MCF 10A (cell line): Measurements from ENCODE around the gene KCNIP2. TPM values are rescaled to one million over a fixed set of nuclear protein-coding genes. Genes with fewer than 3 reads are reported as not detected.

Experiments
- BruUV-seq: library from RNA; stranded (reverse); fragments of 400-500 nt; replicated peaks from 2 replicates; lab custom pipeline; 2021; lab: Mats Ljungman, UMichigan
- CTCF ChIA-PET: fragments of 300-600 bp; sonication (Branson Sonifier 250); formaldehyde crosslinking; extraction: SDS; loops from one replicate; lab custom pipeline; 2021; ENCODE audit warnings: antibody characterized with exemption, inconsistent platforms; lab: Yijun Ruan, JAX
- POLR2A ChIA-PET: fragments of 300-600, 350-650 bp; sonication (Branson Sonifier 250); formaldehyde crosslinking; extraction: SDS; loops from one replicate; lab custom pipeline; 2020; ENCODE audit warnings: antibody characterized with exemption, inconsistent platforms; lab: Yijun Ruan, JAX
- DNase-seq: peaks from one replicate; pipeline ENCODE4 v3.0.0-alpha.2; 2018; ENCODE audit not compliant: unreplicated experiment
- H3K27ac Mint-ChIP-seq: one replicate; pipeline ENCODE4 v1.8.0; 2022; ENCODE audit warnings: mild to moderate bottlenecking, low read depth, mixed read lengths; ENCODE audit not compliant: unreplicated experiment
- H3K27me3 Mint-ChIP-seq: one replicate; pipeline ENCODE4 v1.8.0; 2022; ENCODE audit warnings: mixed read lengths; ENCODE audit not compliant: insufficient read depth, unreplicated experiment
- H3K36me3 Mint-ChIP-seq: one replicate; pipeline ENCODE4 v1.8.0; 2022; ENCODE audit warnings: mild to moderate bottlenecking, moderate library complexity, mixed read lengths; ENCODE audit not compliant: insufficient read depth, unreplicated experiment
- H3K4me1 Mint-ChIP-seq: one replicate; pipeline ENCODE4 v1.8.0; 2022; ENCODE audit warnings: mixed read lengths; ENCODE audit not compliant: insufficient read depth, unreplicated experiment
- H3K4me3 Mint-ChIP-seq: one replicate; pipeline ENCODE4 v1.8.0; 2022; ENCODE audit warnings: mild to moderate bottlenecking, moderate library complexity, mixed read lengths; ENCODE audit not compliant: unreplicated experiment
- H3K9me3 Mint-ChIP-seq: one replicate; pipeline ENCODE4 v1.8.0; 2022; ENCODE audit warnings: mixed read lengths; ENCODE audit not compliant: unreplicated experiment
- intact Hi-C: fragments of 100-400 bp; cut with micrococcal nuclease; formaldehyde crosslinking; loops from 2 replicates; pipeline ENCODE4 v1.14.1; 2022
- total RNA-seq: library from RNA; stranded (reverse); gene quantifications from 2 replicates; pipeline ENCODE4 v1.2.3, GENCODE V29; 2022
- TF ChIP-seq, protein P1 (sequence below): fragments of 200-600 bp; IDR thresholded peaks from one replicate; pipeline ENCODE4 v1.8.0; 2022; ENCODE audit warnings: antibody characterized with exemption, mild to moderate bottlenecking; ENCODE audit not compliant: unreplicated experiment

Gene KCNIP2
- total RNA-seq, 1 experiment from 2014 or later: 2.1 TPM

DNA sequence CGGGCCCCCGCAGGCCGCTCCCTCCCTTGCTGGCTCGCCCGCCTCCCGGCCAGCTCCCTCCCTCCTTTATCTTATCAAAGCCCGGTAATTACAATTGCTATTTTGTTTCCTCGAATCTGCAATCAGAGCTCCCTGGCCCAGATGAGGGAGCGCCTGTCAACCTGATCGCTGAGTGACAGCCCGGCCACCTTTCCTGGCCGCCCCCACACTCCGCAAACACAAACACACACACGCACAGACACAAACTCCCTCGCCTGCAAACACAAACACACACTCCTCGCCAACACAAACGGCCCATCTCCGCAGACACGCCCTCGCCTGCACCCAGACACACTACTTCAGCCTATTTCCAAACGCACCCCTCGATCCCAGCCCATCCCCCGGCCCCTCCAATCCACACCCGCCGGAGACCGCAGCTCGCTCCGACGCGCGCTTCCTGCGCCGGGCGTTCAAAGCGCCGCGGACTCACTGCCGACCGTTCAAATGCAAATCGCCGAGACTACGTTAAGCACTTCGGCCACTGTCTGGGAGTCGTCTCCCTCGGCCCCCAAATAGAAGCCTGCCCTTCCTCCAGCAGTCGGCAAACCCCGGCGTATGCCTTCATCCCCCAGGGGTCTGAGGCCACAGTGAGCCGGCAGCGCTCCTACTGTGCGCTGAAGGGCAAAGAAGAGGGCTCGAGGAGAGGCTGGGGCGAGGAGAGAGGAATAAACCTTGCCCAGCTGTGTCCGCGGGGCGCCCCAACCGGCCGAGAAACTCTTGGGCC is 64.6 kb downstream of the KCNIP2 start:
- Mint-ChIP-seq H3K27ac (peak overlapping the region; percentile 65), H3K27me3 (peaks cover 11% of the 10 kb centered on the region), H3K9me3 (no peaks in the 10 kb centered on the region), H3K4me3 (no peak overlapping the region), H3K36me3 (peaks cover 24% of the 10 kb centered on the region), H3K4me1 (peaks cover 18% of the 10 kb centered on the region)
- BruUV-seq: no TSS peak
- intact Hi-C loops: no loop called here
- TF ChIP-seq, protein P1, sequence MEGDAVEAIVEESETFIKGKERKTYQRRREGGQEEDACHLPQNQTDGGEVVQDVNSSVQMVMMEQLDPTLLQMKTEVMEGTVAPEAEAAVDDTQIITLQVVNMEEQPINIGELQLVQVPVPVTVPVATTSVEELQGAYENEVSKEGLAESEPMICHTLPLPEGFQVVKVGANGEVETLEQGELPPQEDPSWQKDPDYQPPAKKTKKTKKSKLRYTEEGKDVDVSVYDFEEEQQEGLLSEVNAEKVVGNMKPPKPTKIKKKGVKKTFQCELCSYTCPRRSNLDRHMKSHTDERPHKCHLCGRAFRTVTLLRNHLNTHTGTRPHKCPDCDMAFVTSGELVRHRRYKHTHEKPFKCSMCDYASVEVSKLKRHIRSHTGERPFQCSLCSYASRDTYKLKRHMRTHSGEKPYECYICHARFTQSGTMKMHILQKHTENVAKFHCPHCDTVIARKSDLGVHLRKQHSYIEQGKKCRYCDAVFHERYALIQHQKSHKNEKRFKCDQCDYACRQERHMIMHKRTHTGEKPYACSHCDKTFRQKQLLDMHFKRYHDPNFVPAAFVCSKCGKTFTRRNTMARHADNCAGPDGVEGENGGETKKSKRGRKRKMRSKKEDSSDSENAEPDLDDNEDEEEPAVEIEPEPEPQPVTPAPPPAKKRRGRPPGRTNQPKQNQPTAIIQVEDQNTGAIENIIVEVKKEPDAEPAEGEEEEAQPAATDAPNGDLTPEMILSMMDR: no peak
- POLR2A ChIA-PET: no interaction called here
- DNase-seq: no peak
- CTCF ChIA-PET: interaction anchor here (0.8 to 1.1 kb wide), 2 partner anchors 10 to 176 kb away, joined by 3 read pairs; no protein-coding TSS in a partner anchor

DNA sequence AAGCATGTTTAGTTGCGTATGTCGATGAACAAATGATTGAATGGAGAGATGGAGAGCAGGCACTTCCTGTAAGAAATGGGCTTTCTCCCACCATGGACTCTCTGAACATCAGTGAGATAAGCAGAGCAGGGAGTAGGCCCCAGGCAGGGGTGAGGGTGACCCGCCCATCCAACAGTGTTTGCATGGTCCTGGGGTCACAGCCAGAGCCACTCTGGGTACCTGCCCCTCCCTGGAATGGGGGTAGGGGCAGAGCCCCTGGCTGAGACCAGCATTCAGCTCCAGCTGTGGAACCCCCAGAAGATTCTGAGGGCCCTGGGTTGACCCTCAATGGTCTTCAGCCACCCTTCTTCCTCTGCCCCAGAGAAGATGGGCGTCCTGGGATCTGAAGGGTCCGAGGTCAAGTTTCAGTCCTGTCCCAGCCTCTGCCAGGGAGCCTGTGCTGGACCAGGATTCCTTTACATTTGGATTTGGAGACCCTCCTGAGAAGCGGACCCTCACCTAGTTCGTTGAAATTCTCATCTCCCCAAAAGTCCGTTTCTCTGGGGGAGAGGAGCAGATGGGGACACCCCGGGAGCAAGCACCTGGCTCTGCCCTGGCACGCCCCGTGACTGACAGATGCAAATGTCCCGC is 65.3 kb downstream of the KCNIP2 start:
- intact Hi-C loops: no loop called here
- CTCF ChIA-PET: interaction anchor here (0.8 to 1.1 kb wide), 2 partner anchors 9 to 176 kb away, joined by 3 read pairs; no protein-coding TSS in a partner anchor

DNA sequence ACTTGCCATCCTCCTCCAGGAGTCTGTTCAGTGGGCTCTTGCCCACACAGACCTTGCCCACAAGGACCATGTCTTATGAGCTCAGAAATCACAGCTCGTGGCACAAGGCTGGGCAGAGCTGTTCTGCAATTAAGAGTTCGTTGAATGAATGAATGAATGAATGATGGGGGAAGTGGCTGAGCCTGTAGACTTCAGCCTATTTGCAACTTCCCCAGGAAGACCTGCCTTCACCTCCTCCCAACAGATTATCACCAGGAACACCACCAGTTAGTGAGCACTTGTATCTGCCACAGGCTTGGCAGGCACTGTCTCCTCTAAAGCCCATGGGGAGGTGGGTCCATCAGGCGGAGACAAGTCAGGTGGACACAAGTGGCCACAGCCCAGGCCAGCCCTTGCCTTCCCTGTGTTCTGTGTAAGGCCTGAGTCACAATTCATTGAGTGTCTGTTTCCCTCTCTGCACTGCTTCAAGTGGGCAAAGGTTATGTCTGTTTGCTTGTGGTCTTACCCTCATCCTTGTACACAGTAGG is 65.9 kb downstream of the KCNIP2 start:
- peaks cover 21% of the 10 kb centered on the region for H3K27me3 Mint-ChIP-seq
- no peak for DNase-seq
- no peaks in the 10 kb centered on the region for H3K9me3 Mint-ChIP-seq

More for the DNA sequence above, 65.3 kb downstream of the KCNIP2 start:
- H3K36me3 Mint-ChIP-seq: peaks cover 17% of the 10 kb centered on the region
- POLR2A ChIA-PET: no interaction called here
- H3K27ac Mint-ChIP-seq: no peak overlapping the region
- peaks cover 18% of the 10 kb centered on the region for H3K27me3 Mint-ChIP-seq
- TF ChIP-seq, protein P1: no peak
- peaks cover 13% of the 10 kb centered on the region for H3K4me1 Mint-ChIP-seq
- no peak for DNase-seq
- no peak overlapping the region for H3K4me3 Mint-ChIP-seq
- H3K9me3 Mint-ChIP-seq: no peaks in the 10 kb centered on the region
- BruUV-seq: no TSS peak

More for the DNA sequence above, 65.9 kb downstream of the KCNIP2 start:
- no TSS peak for BruUV-seq
- ChIA-PET POLR2A (no interaction called here), CTCF (interaction anchor here (0.8 to 1.1 kb wide), 2 partner anchors 9 to 175 kb away, joined by 3 read pairs; no protein-coding TSS in a partner anchor)
- no peak overlapping the region for H3K27ac Mint-ChIP-seq
- no peak overlapping the region for H3K4me3 Mint-ChIP-seq
- peaks cover 13% of the 10 kb centered on the region for H3K4me1 Mint-ChIP-seq
- H3K36me3 Mint-ChIP-seq: peaks cover 11% of the 10 kb centered on the region
- TF ChIP-seq, protein P1: no peak
- intact Hi-C loops: no loop called here
